Mucosa of rectum (tissue), 2 donors: ENCODE results near the gene PAK5.

Experiments used
- H3K27ac ChIP-seq, 2 donors: one replicate each; pipeline ENCODE4 v1.7.0; 2013; ENCODE audit warnings: inconsistent platforms in 2 of 2, low read depth in 2 of 2, low read length in 2 of 2
- H3K27me3 ChIP-seq, 2 donors: one replicate each; pipeline ENCODE4 v1.7.0; 2013; ENCODE audit warnings: low read length in 2 of 2; ENCODE audit not compliant: control insufficient read depth in 2 of 2, insufficient read depth in 2 of 2
- H3K36me3 ChIP-seq, 2 donors: one replicate each; pipeline ENCODE4 v1.7.0; 2013; ENCODE audit warnings: low read length in 2 of 2; ENCODE audit not compliant: control insufficient read depth in 2 of 2, insufficient read depth in 2 of 2
- H3K4me1 ChIP-seq, 2 donors: one replicate each; pipeline ENCODE4 v1.7.0; 2013; ENCODE audit warnings: low read length in 2 of 2, mild to moderate bottlenecking in 1 of 2; ENCODE audit not compliant: control insufficient read depth in 2 of 2, insufficient read depth in 2 of 2
- H3K4me3 ChIP-seq, 2 donors: one replicate each; pipeline ENCODE4 v1.7.0; 2013; ENCODE audit warnings: low read length in 2 of 2
- H3K9ac ChIP-seq, 2 donors: one replicate each; pipeline ENCODE4 v1.7.0; 2013; ENCODE audit warnings: low read length in 2 of 2, low read depth in 1 of 2, mild to moderate bottlenecking in 1 of 2
- H3K9me3 ChIP-seq, 2 donors: one replicate each; pipeline ENCODE4 v1.7.0; 2013; ENCODE audit warnings: low read length in 2 of 2; ENCODE audit not compliant: control insufficient read depth in 2 of 2
- donor health status: healthy.
- donor health status: Normal muscosa, but diverticular disease.

PAK5 gene

DNA sequence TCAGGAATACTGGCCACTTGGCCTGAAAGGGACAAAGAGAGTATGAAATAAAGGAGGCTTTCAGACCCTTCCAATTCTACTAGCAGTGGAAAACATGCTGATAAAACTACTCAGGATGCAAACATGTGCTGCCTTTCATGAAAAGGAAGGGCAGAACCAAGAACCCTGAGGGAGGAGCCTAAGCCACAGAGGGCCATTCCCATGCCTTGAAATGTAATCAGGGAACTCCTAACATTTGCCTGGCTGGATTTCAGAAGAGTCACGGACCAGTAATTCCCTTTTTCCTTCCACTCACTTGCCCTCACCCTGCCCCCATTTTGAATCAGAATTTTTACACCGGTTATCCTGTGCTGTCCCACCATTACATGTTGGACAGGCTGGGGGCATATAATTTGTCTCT, 208.3 kb downstream of the PAK5 start:
- no peaks in the 10 kb centered on the region for H3K9me3 ChIP-seq
- no peak overlapping the region for H3K27ac ChIP-seq
- no peaks in the 10 kb centered on the region for H3K27me3 ChIP-seq
- H3K9ac ChIP-seq = no peak overlapping the region
- H3K36me3 ChIP-seq = no peaks in the 10 kb centered on the region
- no peak overlapping the region for H3K4me3 ChIP-seq
- H3K4me1 ChIP-seq = no peaks in the 10 kb centered on the region

DNA sequence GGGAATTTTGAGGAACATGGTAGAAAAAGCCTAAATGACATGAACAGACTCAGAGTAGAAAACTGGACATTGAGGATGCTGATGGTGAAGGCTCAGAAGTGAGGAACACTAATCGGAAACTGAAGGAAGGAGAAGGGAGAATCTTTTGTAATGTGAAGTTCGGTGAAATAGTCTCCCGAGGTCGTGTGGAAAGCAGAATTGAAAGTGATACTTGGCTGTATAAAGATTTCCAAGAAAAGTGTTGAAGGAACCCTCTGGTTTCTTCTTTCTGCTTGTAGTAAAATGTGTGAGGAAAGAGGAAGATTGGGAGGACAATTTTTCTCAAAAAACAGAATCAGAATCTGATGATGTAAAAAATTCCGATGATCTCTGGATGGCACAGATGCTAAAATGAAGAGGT, 209.0 kb downstream of the PAK5 start:
- H3K4me3 ChIP-seq = no peak overlapping the region
- no peaks in the 10 kb centered on the region for H3K4me1 ChIP-seq
- H3K27ac ChIP-seq = no peak overlapping the region
- H3K36me3 ChIP-seq = no peaks in the 10 kb centered on the region
- no peaks in the 10 kb centered on the region for H3K27me3 ChIP-seq
- H3K9me3 ChIP-seq = no peaks in the 10 kb centered on the region
- H3K9ac ChIP-seq = no peak overlapping the region

DNA sequence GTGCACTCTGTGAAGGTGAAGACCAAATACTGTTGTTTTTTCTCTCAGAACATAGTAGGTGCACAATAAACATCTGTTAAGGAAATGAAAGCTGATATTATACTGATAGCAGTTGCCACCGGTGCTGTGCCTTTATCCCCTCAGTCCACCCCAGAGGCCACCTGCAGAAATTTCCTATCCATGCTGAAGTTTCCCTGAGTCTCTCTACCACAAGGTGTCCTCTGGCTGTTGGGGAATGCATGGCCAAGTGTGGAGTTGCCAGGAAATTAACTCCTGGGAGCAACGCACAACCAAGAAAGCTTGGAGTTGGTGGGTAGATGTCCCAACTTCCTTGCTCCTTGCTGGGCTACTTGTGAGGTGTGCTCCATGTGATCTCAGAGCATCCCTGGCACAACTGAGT, 210.3 kb downstream of the PAK5 start:
- H3K27me3 ChIP-seq = no peaks in the 10 kb centered on the region
- no peak overlapping the region for H3K9ac ChIP-seq
- no peak overlapping the region for H3K27ac ChIP-seq
- H3K9me3 ChIP-seq = no peaks in the 10 kb centered on the region
- no peak overlapping the region for H3K4me3 ChIP-seq
- H3K4me1 ChIP-seq = no peaks in the 10 kb centered on the region
- H3K36me3 ChIP-seq = no peaks in the 10 kb centered on the region

DNA sequence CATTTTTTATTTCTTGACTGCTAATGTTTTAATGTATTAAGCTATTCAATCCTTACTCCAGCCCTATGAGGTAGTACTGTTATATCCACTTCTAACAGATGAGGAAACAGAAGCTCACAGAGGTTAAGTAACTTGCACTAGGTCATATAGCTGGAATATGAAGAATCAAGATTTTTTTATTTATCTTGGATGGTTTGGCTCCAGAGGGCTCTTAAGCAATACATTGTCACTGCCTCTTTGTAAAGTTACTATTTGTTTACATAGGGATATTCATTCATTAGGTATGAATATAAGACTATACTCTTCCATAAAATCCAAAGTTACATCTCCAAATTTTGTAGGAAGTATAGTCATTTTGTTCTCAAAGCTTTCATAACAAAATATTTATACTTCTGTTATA, 210.7 kb downstream of the PAK5 start:
- H3K27ac ChIP-seq = no peak overlapping the region
- H3K9ac ChIP-seq = no peak overlapping the region
- H3K4me1 ChIP-seq = no peaks in the 10 kb centered on the region
- no peaks in the 10 kb centered on the region for H3K36me3 ChIP-seq
- H3K9me3 ChIP-seq = no peaks in the 10 kb centered on the region
- H3K27me3 ChIP-seq = no peaks in the 10 kb centered on the region
- no peak overlapping the region for H3K4me3 ChIP-seq

- no peaks in the 10 kb centered on the region for H3K36me3 ChIP-seq
- no peaks in the 10 kb centered on the region for H3K9me3 ChIP-seq
- H3K27me3 ChIP-seq = no peaks in the 10 kb centered on the region
- no peak overlapping the region for H3K9ac ChIP-seq
- no peak overlapping the region for H3K4me3 ChIP-seq
- no peak overlapping the region for H3K27ac ChIP-seq
- H3K4me1 ChIP-seq = no peaks in the 10 kb centered on the region
Measured at GRCh38 chr20:9627219-9627618, 211.7 kb downstream of the PAK5 start.

- H3K4me3 ChIP-seq = no peak overlapping the region
- no peaks in the 10 kb centered on the region for H3K27me3 ChIP-seq
- H3K9me3 ChIP-seq = no peaks in the 10 kb centered on the region
- no peak overlapping the region for H3K9ac ChIP-seq
- no peak overlapping the region for H3K27ac ChIP-seq
- H3K4me1 ChIP-seq = no peaks in the 10 kb centered on the region
- H3K36me3 ChIP-seq = no peaks in the 10 kb centered on the region
Measured at GRCh38 chr20:9626357-9626756, 212.5 kb downstream of the PAK5 start.

DNA sequence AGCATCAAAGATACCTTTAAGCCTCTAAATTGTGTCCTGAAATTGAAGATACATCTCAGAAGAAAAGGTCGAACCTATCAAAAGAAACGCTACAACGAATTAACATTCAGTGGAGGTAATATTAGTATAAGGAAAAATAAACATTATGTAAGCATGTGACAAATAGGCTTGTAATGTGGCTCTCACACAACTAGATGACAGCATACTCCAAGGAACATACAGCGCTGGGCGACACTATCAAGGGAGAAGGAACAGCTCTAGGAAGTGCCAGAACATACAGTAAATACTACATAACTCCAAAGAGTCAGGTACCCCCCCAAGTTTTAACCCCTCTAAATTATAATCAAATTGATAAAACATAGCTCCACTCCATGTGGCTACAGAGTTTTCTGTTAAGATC, 220.9 kb downstream of the PAK5 start:
- Histone ChIP-seq H3K36me3 (no peaks in the 10 kb centered on the region), H3K27me3 (no peaks in the 10 kb centered on the region), H3K4me1 (no peaks in the 10 kb centered on the region), H3K4me3 (no peak overlapping the region), H3K9me3 (no peaks in the 10 kb centered on the region), H3K27ac (no peak overlapping the region), H3K9ac (no peak overlapping the region)

GRCh38 chr20:9616833-9617461, 221.9 kb downstream of the PAK5 start:
- Histone ChIP-seq H3K9me3 (no peaks in the 10 kb centered on the region), H3K9ac (no peak overlapping the region), H3K27ac (no peak overlapping the region), H3K4me1 (no peaks in the 10 kb centered on the region), H3K4me3 (no peak overlapping the region), H3K27me3 (no peaks in the 10 kb centered on the region), H3K36me3 (no peaks in the 10 kb centered on the region)

DNA sequence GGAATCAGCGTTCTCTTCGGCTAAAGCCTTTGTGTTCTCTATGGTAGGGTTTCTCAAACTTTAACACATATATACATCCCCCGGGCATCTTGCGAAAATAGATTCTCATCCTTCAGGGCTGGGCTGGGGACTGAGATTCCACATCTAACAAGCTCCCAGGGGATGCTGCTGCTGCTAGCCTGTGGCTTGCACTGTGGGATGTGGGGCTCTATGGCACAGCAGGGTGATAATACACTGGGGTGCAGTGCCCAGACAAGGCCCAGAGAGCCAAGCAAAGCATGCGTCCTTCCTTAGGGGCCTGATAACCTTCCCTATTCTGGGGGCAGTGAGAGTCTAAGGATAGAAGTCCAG, 222.4 kb downstream of the PAK5 start:
- no peak overlapping the region for H3K9ac ChIP-seq
- no peaks in the 10 kb centered on the region for H3K36me3 ChIP-seq
- no peaks in the 10 kb centered on the region for H3K9me3 ChIP-seq
- H3K4me3 ChIP-seq = no peak overlapping the region
- no peaks in the 10 kb centered on the region for H3K27me3 ChIP-seq
- no peaks in the 10 kb centered on the region for H3K4me1 ChIP-seq
- no peak overlapping the region for H3K27ac ChIP-seq

DNA sequence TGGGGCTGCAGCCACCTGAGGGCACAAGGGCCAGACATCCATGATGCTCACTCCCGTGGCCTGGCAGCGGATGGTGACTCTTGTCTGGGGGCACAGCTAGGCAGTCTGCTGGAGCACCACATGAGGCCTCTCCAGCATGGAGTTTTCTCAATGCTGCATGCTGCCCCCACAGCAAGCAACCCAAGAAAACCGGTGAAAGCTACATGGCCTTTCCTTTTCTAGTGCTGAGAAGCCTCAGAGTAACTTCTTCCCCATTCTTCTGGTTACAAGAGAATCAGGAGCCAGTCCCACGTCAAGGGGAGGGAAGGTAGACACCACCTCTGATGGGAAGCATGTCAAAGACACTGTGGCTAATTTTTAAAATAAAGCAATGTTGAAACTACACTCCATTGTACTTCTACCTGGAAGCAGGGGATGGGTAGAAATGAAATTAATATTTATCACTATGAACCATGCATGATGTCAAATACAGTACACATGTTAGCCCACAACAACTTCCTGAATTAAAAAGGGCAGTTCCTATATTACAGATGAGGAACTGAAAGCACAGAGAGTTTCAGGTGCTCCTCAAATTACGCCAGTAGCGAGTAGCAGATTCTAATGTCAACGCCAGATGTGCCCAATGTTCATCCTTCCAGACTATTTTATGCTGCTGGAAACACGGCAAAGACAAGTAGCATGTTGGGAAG, 223.0 kb downstream of the PAK5 start:
- H3K36me3 ChIP-seq = no peaks in the 10 kb centered on the region

More for the DNA sequence above, 223.0 kb downstream of the PAK5 start:
- Histone ChIP-seq H3K4me1 (no peaks in the 10 kb centered on the region), H3K27ac (no peak overlapping the region), H3K27me3 (no peaks in the 10 kb centered on the region), H3K4me3 (no peak overlapping the region), H3K9ac (no peak overlapping the region), H3K9me3 (no peaks in the 10 kb centered on the region)
